HepG2 (cell line): ENCODE data around the gene COG1. TPM values are rescaled to one million over a fixed set of nuclear protein-coding genes. Genes with fewer than 3 reads are reported as not detected.

ENCODE experiments used
- ATF7-NPFF ChIP-seq: sonication (generic); formaldehyde crosslinking; IDR thresholded peaks from 2 replicates; pipeline ENCODE4 v1.8.1; 2023; ENCODE audit warnings: mild to moderate bottlenecking, low read depth, missing genetic modification reagents, moderate library complexity
- BRD4 ChIP-seq: sonication (generic); formaldehyde crosslinking; IDR thresholded peaks from 2 replicates; pipeline ENCODE4 v1.4.0; 2020; ENCODE audit warnings: missing genetic modification reagents
- EED ChIP-seq: sonication (generic); formaldehyde crosslinking; IDR thresholded peaks from 2 replicates; pipeline ENCODE4 v1.5.0; 2020; ENCODE audit warnings: mild to moderate bottlenecking, missing genetic modification reagents
- ELK4 ChIP-seq: sonication (generic); formaldehyde crosslinking; IDR thresholded peaks from 2 replicates; pipeline ENCODE4 v1.9.0; 2021; ENCODE audit warnings: missing genetic modification reagents, borderline replicate concordance
- HCFC1 ChIP-seq: fragments of 150-350 bp; IDR thresholded peaks from 2 replicates; pipeline ENCODE4 v1.6.1; 2014; ENCODE audit warnings: low read depth, low read length
- HNRNPLL ChIP-seq: fragments of 200-400 bp; formaldehyde crosslinking; IDR thresholded peaks from 2 replicates; pipeline ENCODE4 v1.6.1; 2017; ENCODE audit warnings: mild to moderate bottlenecking, low read depth, low read length; ENCODE audit not compliant: poor library complexity, severe bottlenecking
- JUN ChIP-seq: sonication (generic); formaldehyde crosslinking; IDR thresholded peaks from 2 replicates; pipeline ENCODE4 v1.4.0; 2020; ENCODE audit warnings: mild to moderate bottlenecking, missing genetic modification reagents
- PAWR ChIP-seq: sonication (generic); formaldehyde crosslinking; IDR thresholded peaks from 2 replicates; pipeline ENCODE4 v1.4.0; 2020; ENCODE audit warnings: missing genetic modification reagents, mild to moderate bottlenecking, borderline replicate concordance
- PHF21A ChIP-seq: sonication (generic); formaldehyde crosslinking; IDR thresholded peaks from 2 replicates; pipeline ENCODE4 v1.5.0; 2020; ENCODE audit warnings: mild to moderate bottlenecking, missing genetic modification reagents
- PHF8 ChIP-seq: sonication (generic); formaldehyde crosslinking; IDR thresholded peaks from 2 replicates; pipeline ENCODE4 v1.5.0; 2020; ENCODE audit warnings: missing genetic modification reagents
- RBM22 ChIP-seq: fragments of 200-400 bp; formaldehyde crosslinking; optimal IDR thresholded peaks from 2 replicates; pipeline ENCODE3; 2017; ENCODE audit warnings: mild to moderate bottlenecking, low read length, moderate library complexity
- SAP130 ChIP-seq: IDR thresholded peaks from 2 replicates; pipeline ENCODE4 v1.6.1; 2016; ENCODE audit warnings: low read depth
- SCMH1 ChIP-seq: sonication (generic); formaldehyde crosslinking; IDR thresholded peaks from 2 replicates; pipeline ENCODE4 v1.9.0; 2021; ENCODE audit warnings: missing genetic modification reagents, mild to moderate bottlenecking, borderline replicate concordance
- SMC3 ChIP-seq: IDR thresholded peaks from 2 replicates; pipeline ENCODE4 v1.6.1; 2011; ENCODE audit warnings: low read length, improper control_type of control experiment
- ZFP36L2 ChIP-seq: sonication (generic); formaldehyde crosslinking; IDR thresholded peaks from 2 replicates; pipeline ENCODE4 v1.4.0; 2020; ENCODE audit warnings: missing genetic modification reagents
- ZFP91 ChIP-seq: sonication (generic); formaldehyde crosslinking; IDR thresholded peaks from 2 replicates; pipeline ENCODE4 v1.9.0; 2022; ENCODE audit warnings: missing genetic modification reagents, mild to moderate bottlenecking, borderline replicate concordance
- ZNF282 ChIP-seq: fragments of 450-650 bp; IDR thresholded peaks from 2 replicates; pipeline ENCODE4 v1.6.1; 2018; ENCODE audit not compliant: partially characterized antibody
- ZNF431 ChIP-seq: sonication (generic); formaldehyde crosslinking; IDR thresholded peaks from 2 replicates; pipeline ENCODE4 v1.9.0; 2022; ENCODE audit warnings: missing genetic modification reagents, low read depth, mild to moderate bottlenecking, borderline replicate concordance
- polyA plus RNA-seq, 8 experiments: library from polyadenylated mRNA; depleted of rRNA in 3 of 8; stranded (reverse) in 7 of 8; unstranded in 1 of 8; fragments of >200 nt; fragmentation: Illumina TruSeq in 4 of 8; extraction: Trizol in 4 of 8; gene quantifications; 2 replicates each; pipeline versions ENCODE4 v1.2.1 to v1.2.3, GENCODE V29; 2011 to 2016; ENCODE audit warnings: low read depth in 4 of 8, missing spikeins in 1 of 8, mixed read lengths in 1 of 8; ENCODE audit not compliant: insufficient read depth in 1 of 8
- total RNA-seq, 5 experiments: library from RNA; depleted of rRNA; stranded (reverse); fragments of >200 nt; fragmentation: Illumina TruSeq; extraction: Trizol; gene quantifications; 2 replicates each; pipeline ENCODE4 v1.2.3, GENCODE V29; 2016; ENCODE audit warnings: low read depth in 1 of 5
- TF ChIP-seq, protein P1 (sequence below): sonication (generic); formaldehyde crosslinking; IDR thresholded peaks from 2 replicates; pipeline ENCODE4 v1.4.0; 2020; ENCODE audit warnings: missing genetic modification reagents, borderline replicate concordance
- TF ChIP-seq, protein P2 (sequence below): sonication (generic); formaldehyde crosslinking; IDR thresholded peaks from 2 replicates; pipeline ENCODE4; 2020; ENCODE audit warnings: missing genetic modification reagents, mild to moderate bottlenecking, borderline replicate concordance

Gene COG1
- total and polyA plus RNA-seq, 2 of the 13 experiments (the other 11 are each of a cell fraction or from before 2014, with no cell fraction given), result 36.6 to 39.7 TPM

DNA sequence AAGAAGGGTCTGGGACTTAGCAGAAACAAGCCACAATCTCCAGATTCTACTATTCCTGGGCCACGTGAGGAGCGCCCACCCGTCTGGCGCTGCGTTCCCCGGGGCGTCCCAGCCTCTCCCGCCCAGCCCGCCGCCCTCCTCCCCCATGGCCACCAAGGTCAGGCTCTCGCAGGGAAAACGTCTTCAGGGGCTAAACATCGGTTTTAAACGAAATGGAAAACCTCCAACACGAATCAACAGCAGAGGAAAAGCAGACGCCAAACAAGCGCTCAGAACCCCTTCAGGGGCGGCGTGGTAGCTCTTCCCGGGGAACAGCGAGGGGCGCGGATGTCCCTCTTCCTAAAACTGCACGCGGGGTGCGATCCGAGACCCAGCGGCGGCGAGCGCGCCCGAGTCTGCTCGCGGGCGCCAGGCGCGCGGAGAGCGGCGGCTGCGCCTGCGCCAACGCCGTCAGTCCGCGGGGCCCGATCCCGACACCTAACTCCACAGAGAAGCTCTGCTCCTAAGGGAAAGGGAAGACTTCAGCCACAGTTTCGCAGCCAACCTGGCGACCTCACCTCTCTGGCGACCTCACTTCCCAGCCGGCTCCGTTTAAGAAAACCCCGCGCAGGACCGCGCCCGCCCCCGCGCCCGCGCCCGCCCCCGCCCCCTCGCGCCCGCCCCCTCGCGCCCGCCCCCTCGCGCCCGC lies 505 bp upstream of the COG1 start (continued):
- TF ChIP-seq ZNF431 (CRISPR knock-in tag), result 0 out of 2 replicates have a peak, but pooled peaks have one; percentile 75
- TF ChIP-seq ZFP36L2 (CRISPR knock-in tag), result no peak
- TF ChIP-seq RBM22, result no peak
- TF ChIP-seq EED (CRISPR knock-in tag), result no peak
- TF ChIP-seq, protein P1, sequence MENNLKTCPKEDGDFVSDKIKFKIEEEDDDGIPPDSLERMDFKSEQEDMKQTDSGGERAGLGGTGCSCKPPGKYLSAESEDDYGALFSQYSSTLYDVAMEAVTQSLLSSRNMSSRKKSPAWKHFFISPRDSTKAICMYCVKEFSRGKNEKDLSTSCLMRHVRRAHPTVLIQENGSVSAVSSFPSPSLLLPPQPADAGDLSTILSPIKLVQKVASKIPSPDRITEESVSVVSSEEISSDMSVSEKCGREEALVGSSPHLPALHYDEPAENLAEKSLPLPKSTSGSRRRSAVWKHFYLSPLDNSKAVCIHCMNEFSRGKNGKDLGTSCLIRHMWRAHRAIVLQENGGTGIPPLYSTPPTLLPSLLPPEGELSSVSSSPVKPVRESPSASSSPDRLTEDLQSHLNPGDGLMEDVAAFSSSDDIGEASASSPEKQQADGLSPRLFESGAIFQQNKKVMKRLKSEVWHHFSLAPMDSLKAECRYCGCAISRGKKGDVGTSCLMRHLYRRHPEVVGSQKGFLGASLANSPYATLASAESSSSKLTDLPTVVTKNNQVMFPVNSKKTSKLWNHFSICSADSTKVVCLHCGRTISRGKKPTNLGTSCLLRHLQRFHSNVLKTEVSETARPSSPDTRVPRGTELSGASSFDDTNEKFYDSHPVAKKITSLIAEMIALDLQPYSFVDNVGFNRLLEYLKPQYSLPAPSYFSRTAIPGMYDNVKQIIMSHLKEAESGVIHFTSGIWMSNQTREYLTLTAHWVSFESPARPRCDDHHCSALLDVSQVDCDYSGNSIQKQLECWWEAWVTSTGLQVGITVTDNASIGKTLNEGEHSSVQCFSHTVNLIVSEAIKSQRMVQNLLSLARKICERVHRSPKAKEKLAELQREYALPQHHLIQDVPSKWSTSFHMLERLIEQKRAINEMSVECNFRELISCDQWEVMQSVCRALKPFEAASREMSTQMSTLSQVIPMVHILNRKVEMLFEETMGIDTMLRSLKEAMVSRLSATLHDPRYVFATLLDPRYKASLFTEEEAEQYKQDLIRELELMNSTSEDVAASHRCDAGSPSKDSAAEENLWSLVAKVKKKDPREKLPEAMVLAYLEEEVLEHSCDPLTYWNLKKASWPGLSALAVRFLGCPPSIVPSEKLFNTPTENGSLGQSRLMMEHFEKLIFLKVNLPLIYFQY (CRISPR knock-in tag), result peak; percentile 30; the same call in 1 of the 2 replicates
- no peak for TF ChIP-seq ATF7-NPFF (CRISPR knock-in tag)
- TF ChIP-seq SCMH1, result no peak
- no peak for TF ChIP-seq PAWR
- TF ChIP-seq, protein P2, sequence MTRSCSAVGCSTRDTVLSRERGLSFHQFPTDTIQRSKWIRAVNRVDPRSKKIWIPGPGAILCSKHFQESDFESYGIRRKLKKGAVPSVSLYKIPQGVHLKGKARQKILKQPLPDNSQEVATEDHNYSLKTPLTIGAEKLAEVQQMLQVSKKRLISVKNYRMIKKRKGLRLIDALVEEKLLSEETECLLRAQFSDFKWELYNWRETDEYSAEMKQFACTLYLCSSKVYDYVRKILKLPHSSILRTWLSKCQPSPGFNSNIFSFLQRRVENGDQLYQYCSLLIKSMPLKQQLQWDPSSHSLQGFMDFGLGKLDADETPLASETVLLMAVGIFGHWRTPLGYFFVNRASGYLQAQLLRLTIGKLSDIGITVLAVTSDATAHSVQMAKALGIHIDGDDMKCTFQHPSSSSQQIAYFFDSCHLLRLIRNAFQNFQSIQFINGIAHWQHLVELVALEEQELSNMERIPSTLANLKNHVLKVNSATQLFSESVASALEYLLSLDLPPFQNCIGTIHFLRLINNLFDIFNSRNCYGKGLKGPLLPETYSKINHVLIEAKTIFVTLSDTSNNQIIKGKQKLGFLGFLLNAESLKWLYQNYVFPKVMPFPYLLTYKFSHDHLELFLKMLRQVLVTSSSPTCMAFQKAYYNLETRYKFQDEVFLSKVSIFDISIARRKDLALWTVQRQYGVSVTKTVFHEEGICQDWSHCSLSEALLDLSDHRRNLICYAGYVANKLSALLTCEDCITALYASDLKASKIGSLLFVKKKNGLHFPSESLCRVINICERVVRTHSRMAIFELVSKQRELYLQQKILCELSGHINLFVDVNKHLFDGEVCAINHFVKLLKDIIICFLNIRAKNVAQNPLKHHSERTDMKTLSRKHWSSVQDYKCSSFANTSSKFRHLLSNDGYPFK, result 0 out of 2 replicates have a peak, but pooled peaks have one; percentile 7
- no peak for TF ChIP-seq BRD4 (CRISPR knock-in tag)
- TF ChIP-seq ZNF282, result no peak
- no peak for TF ChIP-seq HCFC1
- TF ChIP-seq ZFP91 (CRISPR knock-in tag), result peak; percentile 29; the same call in 1 of the 2 replicates
- TF ChIP-seq HNRNPLL, result peak; percentile 82
- peak; percentile 54; the same call in 1 of the 2 replicates for TF ChIP-seq PHF21A (CRISPR knock-in tag)
- peak; percentile 61; the same call in 1 of the 2 replicates for TF ChIP-seq PHF8 (CRISPR knock-in tag)
- TF ChIP-seq SMC3, result no peak
- TF ChIP-seq ELK4, result no peak
- peak; percentile 62 for TF ChIP-seq SAP130 (CRISPR knock-in tag)
- no peak for TF ChIP-seq JUN (CRISPR knock-in tag)
